HG02884 (cell line): ENCODE results near the gene STARD13.

ENCODE experiments used
- ATAC-seq: cut with Tn5 transposase; IDR thresholded peaks from one replicate; pipeline ENCODE4 v1.9.1; 2021; ENCODE audit warnings: mild to moderate bottlenecking, moderate library complexity; ENCODE audit not compliant: unreplicated experiment

STARD13 gene

DNA sequence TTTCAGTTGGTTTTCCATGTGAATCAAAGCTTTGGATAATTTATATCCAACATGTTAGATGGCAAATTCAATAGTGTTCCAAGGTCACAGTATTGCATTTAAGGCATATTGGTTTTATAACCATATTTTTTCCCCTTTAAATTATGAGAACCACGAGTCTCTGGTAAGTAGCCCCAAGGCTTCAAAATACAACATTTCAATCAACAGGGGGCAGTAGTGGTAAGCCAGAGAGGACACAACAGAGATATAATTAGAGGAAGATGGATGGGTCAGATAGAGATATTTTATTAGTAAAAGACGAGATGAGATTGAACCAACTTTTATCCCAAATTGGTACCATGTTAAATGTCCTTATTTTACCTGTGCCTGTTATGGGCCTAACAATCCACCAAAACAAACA, 216.2 kb downstream of the STARD13 start:
- no peak for ATAC-seq

- ATAC-seq = no peak
Observed at GRCh38 chr13:33066329-33066728, 219.2 kb downstream of the STARD13 start.

- no peak for ATAC-seq
Observed at GRCh38 chr13:33060815-33061214, 224.7 kb downstream of the STARD13 start.

DNA sequence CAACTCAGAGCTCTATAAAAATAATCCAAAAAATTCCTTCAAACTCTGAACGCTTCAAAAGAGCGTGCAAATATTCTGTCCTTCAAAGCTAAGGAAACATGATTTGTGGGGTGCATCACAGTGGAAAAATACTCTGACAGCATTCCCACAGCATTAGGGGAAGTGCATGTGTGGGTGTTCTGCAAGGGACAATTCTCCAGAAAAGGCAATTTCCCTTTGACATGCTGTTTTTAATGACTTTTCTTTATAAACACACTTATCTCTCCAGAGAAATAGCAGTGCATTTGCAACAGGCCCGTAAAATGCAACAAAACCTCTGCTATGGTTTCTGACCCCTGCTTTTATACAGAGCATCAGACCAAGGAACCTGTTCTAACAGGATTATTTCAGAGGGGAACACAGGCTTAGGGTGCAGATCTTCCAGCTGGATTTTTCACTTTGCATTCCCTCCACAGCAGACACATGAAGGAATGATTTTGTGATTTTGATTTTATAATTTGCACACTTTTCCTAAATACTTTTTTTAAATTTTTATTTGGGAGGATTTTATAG, 226.7 kb downstream of the STARD13 start:
- ATAC-seq = no peak

DNA sequence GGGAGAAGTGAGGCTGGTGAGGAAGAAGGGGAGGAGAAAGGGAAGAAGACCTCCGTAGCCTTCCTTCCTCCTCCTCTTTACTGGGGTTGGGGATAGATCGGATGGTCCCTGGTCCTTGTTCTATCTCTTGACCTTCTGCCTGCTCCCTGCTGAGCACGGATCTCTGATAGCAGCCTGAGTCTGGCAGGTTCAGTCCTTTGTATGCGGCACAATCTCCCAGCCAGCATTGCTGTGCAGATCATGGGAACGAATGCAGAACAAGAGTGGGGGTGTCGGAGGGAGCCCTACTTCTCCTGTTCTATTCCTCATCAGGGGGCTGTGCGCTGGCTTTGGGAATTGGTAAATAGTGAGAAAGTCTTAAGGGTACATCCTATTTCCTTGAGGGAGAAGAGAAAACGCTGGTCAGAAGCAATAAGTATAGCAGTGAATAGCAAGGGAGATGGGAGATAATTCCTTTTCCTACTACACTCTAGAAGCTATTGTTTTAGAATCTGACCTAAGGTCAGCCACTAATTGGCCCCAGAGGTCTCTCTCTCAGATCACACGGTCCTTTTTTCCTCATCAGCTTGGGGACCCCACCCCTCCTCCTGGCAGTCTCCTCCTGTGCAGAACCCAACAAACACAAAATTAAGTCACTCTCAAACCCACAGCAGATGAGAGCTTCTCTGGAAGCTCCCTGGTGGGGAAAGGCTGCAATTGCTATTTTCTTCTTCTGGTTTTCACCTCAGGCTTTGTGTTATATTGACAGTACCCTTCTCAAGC, 228.4 kb downstream of the STARD13 start:
- no peak for ATAC-seq

DNA sequence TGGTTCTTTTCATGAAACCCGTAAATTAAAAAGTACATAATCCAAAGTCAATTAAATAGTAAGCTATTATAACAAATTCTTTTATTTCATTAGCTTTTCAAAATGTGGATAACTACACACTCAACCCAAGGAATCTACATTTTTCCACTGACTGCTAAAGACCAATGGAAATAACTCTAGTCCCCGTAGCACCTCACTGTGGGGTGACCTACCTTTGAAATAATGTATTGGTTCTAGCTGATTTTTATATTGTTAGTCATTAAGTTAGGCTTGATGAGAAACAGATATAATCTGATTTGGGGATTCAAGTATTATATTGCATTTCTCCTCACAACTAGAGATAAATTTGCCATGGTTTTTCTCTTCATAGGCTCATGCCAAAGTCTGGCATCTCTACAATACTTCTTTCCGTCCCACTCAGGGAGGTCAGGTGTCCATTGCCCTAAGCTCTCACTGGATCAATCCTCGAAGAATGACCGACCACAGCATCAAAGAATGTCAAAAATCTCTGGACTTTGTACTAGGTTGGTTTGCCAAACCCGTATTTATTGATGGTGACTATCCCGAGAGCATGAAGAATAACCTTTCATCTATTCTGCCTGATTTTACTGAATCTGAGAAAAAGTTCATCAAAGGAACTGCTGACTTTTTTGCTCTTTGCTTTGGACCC, 232.0 kb downstream of the STARD13 start:
- no peak for ATAC-seq
